CD4-positive, alpha-beta T cell treated with Interleukin-4 for 4 hours (primary cell): Measurements from ENCODE around the gene COPS3.

Experiments used
- DNase-seq: peaks from one replicate; pipeline ENCODE4 v3.0.0-alpha.2; 2020

The COPS3 gene

GRCh38 chr17:17214646-17215436 is 66.2 kb downstream of the COPS3 start:
- no peak for DNase-seq

GRCh38 chr17:17213775-17214174 is 67.3 kb downstream of the COPS3 start:
- DNase-seq = no peak

DNA sequence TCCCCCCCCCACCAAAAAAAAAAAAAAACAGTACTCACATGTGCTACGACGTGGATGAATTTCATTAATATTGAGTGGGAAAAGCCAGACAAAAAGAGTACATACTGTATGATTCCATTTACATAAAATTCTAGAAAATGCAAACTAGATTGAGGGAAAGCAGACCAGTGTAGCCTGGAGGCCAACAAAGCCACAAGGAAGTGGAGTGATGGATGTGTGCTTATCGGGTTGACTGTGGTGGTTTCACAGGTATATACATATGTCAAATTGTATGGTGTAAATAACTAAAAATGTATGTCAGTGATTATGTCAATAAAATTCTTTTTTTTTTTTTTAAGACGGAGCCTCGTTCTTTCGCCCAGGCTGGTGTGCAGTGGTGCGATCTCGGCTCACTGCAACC is 73.0 kb downstream of the COPS3 start:
- no peak for DNase-seq

DNA sequence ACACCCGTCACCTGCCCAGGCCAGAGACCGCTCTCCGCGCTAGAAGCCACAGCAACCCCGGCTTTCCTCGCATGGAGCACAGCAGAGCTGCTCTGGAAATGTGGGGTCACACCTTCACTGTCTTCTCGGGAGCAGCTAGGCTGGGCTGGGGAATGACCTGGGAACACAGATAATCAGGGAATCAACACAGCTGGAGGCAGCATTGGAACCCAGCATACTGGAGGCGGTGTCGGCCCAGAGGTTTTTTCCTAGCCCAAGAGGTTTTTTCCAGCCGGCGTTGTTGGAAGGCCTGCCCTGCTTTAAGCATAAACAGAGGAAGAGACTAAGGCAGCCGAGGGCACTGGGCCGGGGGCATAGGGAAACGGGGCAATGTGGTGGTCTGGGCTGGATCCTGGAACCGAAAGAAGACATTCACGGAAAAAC is 74.1 kb downstream of the COPS3 start:
- no peak for DNase-seq

- peak; percentile 84 for DNase-seq
These were observed 74.7 kb downstream of the COPS3 start, which contains the start of gene PLD6 for GRCh38 chr17:17206124-17206912. Gene PLD6 (minus strand): TSS chr17:17206333. CDS start chr17:17206286, 47 bp downstream.

GRCh38 chr17:17205368-17206123 is 75.5 kb downstream of the COPS3 start:
- DNase-seq = peak; percentile 42

DNA sequence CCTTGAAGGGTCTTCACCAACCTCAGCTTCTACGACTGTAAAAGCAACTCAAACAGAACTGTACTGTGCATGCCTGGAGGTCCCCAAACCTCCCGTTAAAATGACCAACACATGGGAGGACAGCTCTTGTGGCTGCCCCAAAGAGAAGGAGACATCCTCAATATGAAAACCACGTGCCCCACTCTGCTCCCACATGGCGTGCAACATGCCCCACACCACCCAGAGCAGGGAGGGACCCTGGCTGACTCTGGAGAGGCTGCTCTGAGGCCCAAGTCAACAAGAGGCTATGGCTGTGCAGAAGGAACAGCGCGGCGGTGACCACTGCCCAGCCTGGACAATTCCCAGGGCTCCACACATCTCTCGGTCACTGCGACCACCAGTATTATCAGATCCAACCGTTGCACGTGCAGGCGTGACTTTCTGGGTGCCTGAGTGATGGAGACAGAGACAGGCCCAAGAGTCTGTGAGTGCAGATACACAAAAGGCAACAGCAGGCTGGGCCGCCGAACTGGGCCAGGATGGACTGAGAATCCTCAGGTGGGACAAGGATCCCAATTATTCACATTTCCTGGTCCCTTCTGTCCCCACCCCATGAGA is 76.3 kb downstream of the COPS3 start:
- DNase-seq = no peak

- DNase-seq = no peak
These were observed 76.9 kb downstream of the COPS3 start for GRCh38 chr17:17204041-17204591.

DNA sequence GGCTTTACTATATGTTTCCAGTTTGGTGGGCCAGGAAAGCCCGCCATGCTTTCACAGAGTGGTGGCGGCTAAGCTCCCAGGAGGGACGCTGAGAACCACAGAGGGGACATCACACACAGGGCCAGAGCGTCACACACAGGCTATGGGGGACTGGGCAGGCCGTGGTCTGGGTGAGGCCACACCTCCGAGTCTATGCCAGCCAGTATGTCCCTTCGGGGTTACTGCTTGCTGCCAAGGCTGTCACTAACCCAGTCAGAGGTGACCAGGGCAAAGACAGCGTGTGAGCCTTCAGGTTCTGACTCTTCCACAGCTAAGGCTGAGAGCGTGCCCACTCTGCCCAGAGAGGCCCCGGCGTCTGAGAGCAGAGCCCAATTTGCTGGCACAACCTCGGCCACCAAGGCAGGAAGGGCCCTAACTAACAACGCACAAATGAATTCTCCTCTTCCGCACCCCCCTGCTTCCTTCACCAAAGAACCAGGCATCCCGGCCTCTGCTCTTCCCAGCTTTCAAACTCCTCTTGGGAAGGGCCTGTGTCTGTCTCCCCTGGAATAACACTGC is 77.8 kb downstream of the COPS3 start:
- DNase-seq = no peak

GRCh38 chr17:17201907-17202306 is 79.1 kb downstream of the COPS3 start:
- DNase-seq = no peak

GRCh38 chr17:17201271-17201670 is 79.8 kb downstream of the COPS3 start:
- no peak for DNase-seq

GRCh38 chr17:17200831-17201230 is 80.2 kb downstream of the COPS3 start:
- no peak for DNase-seq

DNA sequence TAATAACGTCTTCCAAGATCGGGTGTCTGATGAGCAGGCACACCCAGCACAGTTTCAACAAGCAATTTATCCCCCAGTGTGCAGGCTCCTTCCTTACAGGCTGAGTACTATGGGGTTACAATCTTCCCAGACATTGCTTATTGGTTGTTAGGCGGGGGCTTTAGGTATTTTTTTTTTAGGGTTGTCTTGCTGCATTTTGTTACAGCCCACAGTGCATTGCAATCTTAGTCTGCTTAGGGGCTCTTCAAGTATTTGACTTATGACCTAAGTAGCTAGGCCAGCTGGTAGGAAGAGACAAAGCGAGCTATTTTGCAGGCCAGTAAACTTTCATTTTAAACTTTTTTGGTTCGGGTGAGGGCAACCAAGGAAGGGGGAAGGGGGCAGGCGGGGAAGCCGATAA is 80.7 kb downstream of the COPS3 start:
- DNase-seq = no peak

DNA sequence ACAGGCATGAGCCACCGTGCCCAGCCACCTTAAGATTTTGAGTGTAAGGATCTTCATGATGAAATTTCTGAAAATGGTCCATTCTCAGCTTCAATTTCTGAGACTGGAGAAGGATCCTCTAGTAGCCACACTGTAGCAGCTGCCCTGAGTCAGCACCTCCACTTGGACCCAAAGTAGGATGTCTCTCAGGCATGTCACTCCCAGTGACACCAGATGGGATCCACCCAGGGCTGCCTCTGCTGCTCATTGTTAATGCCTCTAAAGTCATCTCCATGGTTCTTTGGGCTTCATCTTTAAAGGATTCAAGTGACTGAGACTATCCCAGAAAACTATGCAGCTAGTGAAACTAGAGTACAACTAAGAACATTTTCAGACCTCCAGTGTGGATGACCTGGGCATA is 82.8 kb downstream of the COPS3 start:
- DNase-seq = no peak

GRCh38 chr17:17196776-17197175 is 84.3 kb downstream of the COPS3 start:
- no peak for DNase-seq
